Fibroblast of lung (primary cell): ENCODE measurements around the gene MPZL2. TPM values are rescaled to one million over a fixed set of nuclear protein-coding genes. Genes with fewer than 3 reads are reported as not detected.

Experiments
- DNase-seq, 2 donors: peaks; one replicate each; pipeline versions ENCODE4 v3.0.0 to v3.0.0-alpha.2; 2010; ENCODE audit warnings: low read depth in 2 of 2
- H2AFZ ChIP-seq: 2 replicates; pipeline ENCODE4 v1.5.1; 2012; ENCODE audit warnings: low read length, control low read depth, inconsistent platforms
- H3K27ac ChIP-seq: 2 replicates; pipeline ENCODE4 v1.5.1; 2011; ENCODE audit warnings: low read length, control low read depth; ENCODE audit not compliant: insufficient read depth
- H3K27me3 ChIP-seq: 2 replicates; pipeline ENCODE4 v1.5.1; 2011; ENCODE audit warnings: mild to moderate bottlenecking, low read length; ENCODE audit not compliant: control insufficient read depth, insufficient read depth
- H3K36me3 ChIP-seq: 2 replicates; pipeline ENCODE4 v1.5.1; 2011; ENCODE audit warnings: low read length; ENCODE audit not compliant: control insufficient read depth, insufficient read depth
- H3K4me1 ChIP-seq: 2 replicates; pipeline ENCODE4 v1.5.1; 2011; ENCODE audit warnings: low read length; ENCODE audit not compliant: control insufficient read depth, insufficient read depth; ENCODE audit errors: extremely low read depth
- H3K4me2 ChIP-seq: 2 replicates; pipeline ENCODE4 v1.5.1; 2011; ENCODE audit warnings: low read length, control low read depth; ENCODE audit not compliant: insufficient read depth; ENCODE audit errors: extremely low read depth
- H3K4me3 ChIP-seq, 4 experiments: fragments of 200-600 bp in 1 of 4; sonication (generic) in 1 of 4; replicated peaks in 1 of 4; 2 replicates each; pipeline ENCODE4 v1.5.1; 2011 to 2016; ENCODE audit warnings: low read length in 4 of 4, low read depth in 3 of 4, mild to moderate bottlenecking in 3 of 4, control low read depth in 2 of 4, inconsistent platforms in 1 of 4, mixed read lengths in 1 of 4; ENCODE audit not compliant: insufficient read depth in 1 of 4; ENCODE audit errors: control extremely low read depth in 1 of 4
- H3K79me2 ChIP-seq: 2 replicates; pipeline ENCODE4 v1.5.1; 2012; ENCODE audit warnings: mild to moderate bottlenecking, low read length, inconsistent platforms; ENCODE audit not compliant: control insufficient read depth, insufficient read depth
- H3K9ac ChIP-seq: 2 replicates; pipeline ENCODE4 v1.5.1; 2011; ENCODE audit warnings: mild to moderate bottlenecking, low read length, control low read depth; ENCODE audit not compliant: insufficient read depth
- H3K9me3 ChIP-seq: 2 replicates; pipeline ENCODE4 v1.5.1; 2012; ENCODE audit warnings: low read depth, low read length; ENCODE audit not compliant: control insufficient read depth, insufficient read depth
- H4K20me1 ChIP-seq: 2 replicates; pipeline ENCODE4 v1.5.1; 2011; ENCODE audit warnings: low read length; ENCODE audit not compliant: control insufficient read depth, insufficient read depth; ENCODE audit errors: extremely low read depth
- EZH2 ChIP-seq: IDR thresholded peaks from 2 replicates; pipeline ENCODE4 v1.5.1; 2012; ENCODE audit warnings: low read length, control low read depth, mild to moderate bottlenecking; ENCODE audit errors: missing control alignments
- polyA plus RNA-seq, 2 donors: library from polyadenylated mRNA; depleted of rRNA in 1 of 2; stranded (reverse) in 1 of 2; unstranded in 1 of 2; fragments of >200 nt; gene quantifications; 2 replicates each; pipeline ENCODE4 v1.2.1, GENCODE V29; 2011 to 2012; ENCODE audit warnings: missing spikeins in 1 of 2
- total RNA-seq: library from RNA; depleted of rRNA; stranded (reverse); fragments of >200 nt; gene quantifications from 2 replicates; pipeline ENCODE4 v1.2.1, GENCODE V29; 2014
- TF ChIP-seq, protein P1 (sequence below), 2 donors: IDR thresholded peaks in 1 of 2; conservative IDR thresholded peaks in 1 of 2; 1 replicate in 1 of 2; 2 replicates in 1 of 2; pipeline ENCODE4 v1.5.1; 2011 to 2012; ENCODE audit warnings: low read length in 2 of 2, control low read depth in 1 of 2, inconsistent platforms in 1 of 2, low read depth in 1 of 2, mild to moderate bottlenecking in 1 of 2

The MPZL2 gene
- total and polyA plus RNA-seq, 2 donors (not counting 1 experiment from before 2014, with no cell fraction given), result not detected

DNA sequence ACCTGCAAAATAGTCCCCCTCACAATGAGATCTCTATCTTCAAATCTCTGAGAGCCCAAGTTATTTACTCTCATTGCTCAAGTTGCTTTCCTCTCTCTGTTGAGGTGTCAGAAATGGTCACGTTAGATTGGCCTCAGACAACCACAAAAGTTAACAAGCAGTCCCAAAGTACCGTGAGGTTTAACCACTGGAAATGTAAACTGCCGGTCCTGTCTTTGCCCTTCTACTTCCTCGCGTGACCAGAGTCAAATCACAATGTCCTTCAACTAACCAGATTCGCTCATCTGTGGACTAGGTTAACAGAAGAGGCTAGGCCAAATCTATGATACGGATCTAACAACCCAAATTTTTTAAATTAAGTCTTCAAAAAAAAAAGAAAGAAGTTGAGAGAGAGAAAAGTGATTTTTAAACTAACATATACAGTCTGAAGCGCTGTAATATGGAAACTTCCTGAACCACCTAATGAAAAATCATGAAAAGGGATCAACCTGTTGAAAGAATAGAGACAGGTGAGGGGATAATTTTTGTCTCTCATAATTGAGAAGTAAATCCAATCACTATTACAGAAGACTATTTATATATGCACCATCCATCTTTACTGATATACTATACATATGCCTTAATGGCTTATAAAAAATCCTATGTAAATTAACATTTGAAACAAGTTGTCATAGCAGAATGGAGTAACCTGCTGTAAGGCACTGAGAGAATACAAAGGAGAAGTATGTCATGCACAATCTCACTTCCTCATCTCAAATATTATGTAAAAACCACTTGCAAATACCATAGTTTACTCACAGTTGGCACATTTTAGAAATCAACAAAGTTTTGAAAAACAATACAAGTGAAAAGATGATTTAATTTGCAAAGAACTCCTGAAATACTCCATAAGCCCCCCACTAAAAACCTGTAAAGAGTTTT lies 36.0 kb downstream of the MPZL2 start:
- H3K9me3 ChIP-seq, result no peaks in the 10 kb centered on the region
- H3K27me3 ChIP-seq, result no peaks in the 10 kb centered on the region
- H2AFZ ChIP-seq, result no peak overlapping the region
- no peaks in the 10 kb centered on the region for H4K20me1 ChIP-seq
- no peaks in the 10 kb centered on the region for H3K79me2 ChIP-seq
- TF ChIP-seq, protein P1, sequence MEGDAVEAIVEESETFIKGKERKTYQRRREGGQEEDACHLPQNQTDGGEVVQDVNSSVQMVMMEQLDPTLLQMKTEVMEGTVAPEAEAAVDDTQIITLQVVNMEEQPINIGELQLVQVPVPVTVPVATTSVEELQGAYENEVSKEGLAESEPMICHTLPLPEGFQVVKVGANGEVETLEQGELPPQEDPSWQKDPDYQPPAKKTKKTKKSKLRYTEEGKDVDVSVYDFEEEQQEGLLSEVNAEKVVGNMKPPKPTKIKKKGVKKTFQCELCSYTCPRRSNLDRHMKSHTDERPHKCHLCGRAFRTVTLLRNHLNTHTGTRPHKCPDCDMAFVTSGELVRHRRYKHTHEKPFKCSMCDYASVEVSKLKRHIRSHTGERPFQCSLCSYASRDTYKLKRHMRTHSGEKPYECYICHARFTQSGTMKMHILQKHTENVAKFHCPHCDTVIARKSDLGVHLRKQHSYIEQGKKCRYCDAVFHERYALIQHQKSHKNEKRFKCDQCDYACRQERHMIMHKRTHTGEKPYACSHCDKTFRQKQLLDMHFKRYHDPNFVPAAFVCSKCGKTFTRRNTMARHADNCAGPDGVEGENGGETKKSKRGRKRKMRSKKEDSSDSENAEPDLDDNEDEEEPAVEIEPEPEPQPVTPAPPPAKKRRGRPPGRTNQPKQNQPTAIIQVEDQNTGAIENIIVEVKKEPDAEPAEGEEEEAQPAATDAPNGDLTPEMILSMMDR (conservative IDR thresholded peaks at IDR 0.05 in 1 of 2, IDR thresholded peaks at IDR 0.05 in 1 of 2; ENCODE audit: low read depth in 1 of 2, low read length in 2 of 2), result no peak
- no peak for TF ChIP-seq EZH2
- H3K4me2 ChIP-seq, result no peak overlapping the region
- no peak for DNase-seq
- no peaks in the 10 kb centered on the region for H3K4me1 ChIP-seq
- H3K36me3 ChIP-seq, result no peaks in the 10 kb centered on the region
- H3K9ac ChIP-seq, result no peak overlapping the region
- no peak overlapping the region for H3K27ac ChIP-seq
- no peak overlapping the region for H3K4me3 ChIP-seq

DNA sequence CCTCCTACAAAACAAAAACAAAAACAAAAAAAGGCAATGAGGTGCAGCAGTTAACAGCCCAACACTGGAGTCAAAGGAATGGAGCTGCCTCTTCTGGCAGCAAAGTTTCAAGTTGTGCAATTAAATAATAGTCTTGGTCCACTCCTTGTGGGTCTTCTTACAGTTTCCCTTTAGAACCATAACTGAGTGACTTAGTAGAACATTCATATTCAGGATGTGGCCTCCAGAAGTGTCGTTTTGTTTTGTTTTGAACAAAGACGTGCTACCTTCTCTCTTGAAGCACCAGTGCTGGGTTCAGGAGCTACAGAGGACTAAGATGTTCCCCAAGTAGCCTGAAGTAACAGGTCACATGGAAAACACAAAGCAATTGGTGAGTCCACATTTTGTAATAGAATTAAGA lies 37.3 kb downstream of the MPZL2 start:
- no peak for DNase-seq
- no peak overlapping the region for H3K4me3 ChIP-seq
- no peaks in the 10 kb centered on the region for H3K9me3 ChIP-seq
- H3K27me3 ChIP-seq, result no peaks in the 10 kb centered on the region
- H4K20me1 ChIP-seq, result no peaks in the 10 kb centered on the region
- no peak overlapping the region for H3K27ac ChIP-seq
- H3K79me2 ChIP-seq, result no peaks in the 10 kb centered on the region
- no peak for TF ChIP-seq EZH2
- TF ChIP-seq, protein P1 (conservative IDR thresholded peaks at IDR 0.05 in 1 of 2, IDR thresholded peaks at IDR 0.05 in 1 of 2; ENCODE audit: low read depth in 1 of 2, low read length in 2 of 2), result no peak
- no peaks in the 10 kb centered on the region for H3K4me1 ChIP-seq
- no peaks in the 10 kb centered on the region for H3K36me3 ChIP-seq
- no peak overlapping the region for H2AFZ ChIP-seq
- H3K4me2 ChIP-seq, result no peak overlapping the region
- no peak overlapping the region for H3K9ac ChIP-seq

DNA sequence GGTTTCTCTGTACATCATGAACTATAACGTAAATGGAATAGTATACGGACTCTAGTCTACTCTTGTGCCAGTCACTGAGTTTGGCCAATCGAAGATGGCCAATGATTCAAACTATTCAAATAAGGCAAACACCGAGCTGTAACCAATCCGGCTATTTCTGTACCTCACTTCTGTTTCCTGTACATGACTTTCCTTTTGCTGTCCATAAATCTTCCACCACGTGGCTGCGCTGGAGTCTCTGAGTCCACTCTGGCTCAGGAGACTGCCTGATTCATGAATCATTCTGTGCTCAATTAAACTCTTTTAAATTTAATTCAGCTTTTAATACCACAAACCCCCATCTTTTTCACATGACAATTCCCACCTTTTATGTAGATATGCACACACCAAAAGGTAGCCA lies 37.8 kb downstream of the MPZL2 start:
- H3K9me3 ChIP-seq, result no peaks in the 10 kb centered on the region
- no peak overlapping the region for H3K4me3 ChIP-seq
- no peak overlapping the region for H3K27ac ChIP-seq
- DNase-seq, result peak in 1 of 2 donors; percentile 16
- no peak overlapping the region for H3K4me2 ChIP-seq
- no peaks in the 10 kb centered on the region for H3K36me3 ChIP-seq
- TF ChIP-seq EZH2, result no peak
- TF ChIP-seq, protein P1 (conservative IDR thresholded peaks at IDR 0.05 in 1 of 2, IDR thresholded peaks at IDR 0.05 in 1 of 2; ENCODE audit: low read depth in 1 of 2, low read length in 2 of 2), result no peak
- H2AFZ ChIP-seq, result no peak overlapping the region
- H3K27me3 ChIP-seq, result no peaks in the 10 kb centered on the region
- H3K79me2 ChIP-seq, result no peaks in the 10 kb centered on the region
- H4K20me1 ChIP-seq, result no peaks in the 10 kb centered on the region
- H3K4me1 ChIP-seq, result no peaks in the 10 kb centered on the region
- no peak overlapping the region for H3K9ac ChIP-seq
